ENCODE results near the gene AK4. TPM values are rescaled to one million over a fixed set of nuclear protein-coding genes. Genes with fewer than 3 reads are reported as not detected.

Gene AK4
- total RNA-seq, 1 donor from 2014 or later, result 163 TPM

DNA sequence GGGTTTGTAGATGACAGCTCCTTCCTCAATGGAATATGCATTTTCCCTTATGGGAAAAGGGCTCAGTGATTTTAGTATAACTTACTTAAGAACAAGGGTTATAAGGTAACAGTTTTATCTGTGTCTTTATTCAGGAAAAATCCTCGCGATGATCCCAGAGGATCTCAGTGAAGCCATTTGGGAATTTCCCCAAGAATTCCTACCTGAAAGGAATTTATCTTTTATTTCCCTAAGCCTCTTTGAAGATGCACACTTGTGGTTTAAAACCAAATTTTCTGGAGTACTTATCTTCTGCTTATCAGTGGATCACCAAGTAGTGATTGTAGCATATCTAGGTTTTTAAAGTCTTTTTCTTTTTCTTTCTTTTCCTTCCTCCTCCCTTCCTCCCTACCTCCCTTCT lies 58.8 kb downstream of the AK4 start:
- intact Hi-C loops (cut with DNase I), result loop anchor here (5.0 kb wide), 1 partner anchor 60 kb away; the partner anchor contains the start of gene AK4
- no peak for DNase-seq (ENCODE audit: low spot score)

DNA sequence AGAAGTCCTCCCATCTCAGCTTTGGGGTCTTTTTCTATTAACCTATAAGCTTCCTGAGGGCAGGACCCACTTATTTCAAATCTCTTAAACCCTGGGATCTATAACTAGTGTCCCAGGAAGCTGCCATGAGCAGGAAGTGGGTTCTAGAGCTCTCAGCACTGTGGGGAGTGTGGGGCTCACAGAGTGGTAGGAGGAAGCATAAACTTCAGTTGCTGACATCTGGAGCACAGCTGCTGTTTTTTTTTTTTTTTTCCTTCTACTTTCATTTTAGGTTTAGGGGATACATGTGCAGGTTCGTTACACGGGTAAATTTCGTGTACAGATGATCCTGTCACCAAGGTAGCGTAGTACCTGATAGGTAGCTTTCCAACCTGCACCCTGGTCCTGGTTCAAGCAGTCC lies 59.3 kb downstream of the AK4 start:
- no peak for DNase-seq (ENCODE audit: low spot score)
- intact Hi-C loops (cut with DNase I), result loop anchor here (5.0 kb wide), 1 partner anchor 60 kb away; the partner anchor contains the start of gene AK4

DNA sequence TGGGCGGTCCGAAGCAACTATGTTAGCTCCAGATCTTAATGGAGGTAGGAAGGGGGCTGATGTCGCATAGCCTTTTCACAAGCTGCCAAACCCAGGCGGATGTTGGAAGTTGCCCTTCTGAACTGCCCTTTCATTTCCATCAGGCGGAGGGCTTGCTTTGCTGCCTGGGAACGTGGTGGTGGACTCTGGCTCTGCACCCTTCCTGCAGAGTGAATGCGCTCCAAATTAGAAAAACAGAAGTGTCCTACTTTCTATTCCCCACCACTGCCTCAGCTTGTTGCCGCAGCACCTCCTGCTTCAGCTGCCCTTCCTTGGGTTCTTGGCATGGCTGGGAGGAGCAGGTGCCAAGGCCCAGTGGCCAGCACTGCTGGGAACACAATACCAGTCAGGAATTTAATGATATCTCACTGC lies 60.6 kb downstream of the AK4 start:
- DNase-seq (ENCODE audit: low spot score), result no peak
- intact Hi-C loops (cut with DNase I), result loop anchor here (2.0 to 5.0 kb wide), 2 partner anchors 61 to 148 kb away; partner anchors contain the start of gene AK4

DNA sequence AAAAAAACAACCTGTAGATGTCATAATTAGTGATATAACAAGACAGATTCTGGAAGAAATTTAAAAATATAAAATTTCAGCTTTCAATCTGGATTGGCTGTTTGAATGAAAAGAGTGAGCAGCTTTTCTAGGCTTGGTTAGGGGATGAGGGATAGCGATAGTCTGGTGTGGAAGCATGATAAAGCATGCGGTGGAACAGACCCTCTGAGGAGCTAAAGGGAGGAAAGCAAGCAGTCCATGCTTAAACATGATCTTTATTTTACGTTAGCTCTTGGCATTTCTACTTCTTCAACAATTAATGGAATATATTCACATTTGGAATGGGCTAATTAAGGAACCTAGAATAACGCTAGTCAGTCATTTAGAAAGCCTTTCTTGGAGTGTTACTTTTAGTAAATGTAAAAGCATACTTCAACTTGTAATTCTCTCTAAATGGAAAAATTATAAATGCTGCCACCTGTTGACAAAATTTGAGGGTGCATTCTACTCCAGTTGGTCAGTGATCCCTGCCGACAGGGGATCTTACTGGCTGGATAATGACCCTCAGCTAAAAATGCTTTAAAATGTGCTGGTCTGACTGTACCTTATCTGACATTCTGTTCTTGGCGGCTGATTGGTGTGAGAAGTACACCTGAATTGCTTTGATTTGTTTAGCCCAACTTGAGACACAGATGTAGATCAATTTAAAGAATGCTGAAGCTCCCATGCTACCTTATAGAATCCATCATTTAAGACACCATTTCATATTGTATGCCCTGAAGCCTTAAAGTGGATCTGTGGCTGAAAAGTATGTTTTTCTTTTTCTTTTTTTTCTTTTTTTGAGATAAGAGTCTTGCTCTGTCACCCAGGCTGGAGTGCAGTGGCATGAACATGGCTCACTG lies 61.2 kb downstream of the AK4 start:
- DNase-seq (ENCODE audit: low spot score), result no peak
- intact Hi-C loops (cut with DNase I), result loop anchor here (2.0 to 5.0 kb wide), 2 partner anchors 62 to 148 kb away; partner anchors contain the start of gene AK4

DNA sequence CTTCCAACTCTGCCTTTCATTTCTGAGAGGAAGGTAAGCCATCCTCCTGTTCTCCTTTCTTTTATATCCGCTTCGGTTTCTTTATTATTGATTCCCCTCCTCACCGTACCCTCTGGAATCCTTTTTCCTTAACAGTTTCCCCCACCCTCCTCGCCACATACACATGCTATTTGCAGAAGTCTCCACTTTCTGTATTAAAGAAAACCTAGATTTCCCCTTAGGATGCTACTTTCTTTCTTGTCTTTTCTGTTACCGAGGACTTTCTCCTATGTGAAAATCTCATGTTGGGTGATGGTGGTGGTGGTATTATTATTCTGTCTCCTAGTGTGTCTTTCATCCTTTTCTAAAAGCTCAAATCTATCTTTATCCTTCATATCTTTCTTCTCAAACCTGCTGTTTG lies 62.3 kb downstream of the AK4 start:
- intact Hi-C loops (cut with DNase I), result no loop called here
- DNase-seq (ENCODE audit: low spot score), result no peak

DNA sequence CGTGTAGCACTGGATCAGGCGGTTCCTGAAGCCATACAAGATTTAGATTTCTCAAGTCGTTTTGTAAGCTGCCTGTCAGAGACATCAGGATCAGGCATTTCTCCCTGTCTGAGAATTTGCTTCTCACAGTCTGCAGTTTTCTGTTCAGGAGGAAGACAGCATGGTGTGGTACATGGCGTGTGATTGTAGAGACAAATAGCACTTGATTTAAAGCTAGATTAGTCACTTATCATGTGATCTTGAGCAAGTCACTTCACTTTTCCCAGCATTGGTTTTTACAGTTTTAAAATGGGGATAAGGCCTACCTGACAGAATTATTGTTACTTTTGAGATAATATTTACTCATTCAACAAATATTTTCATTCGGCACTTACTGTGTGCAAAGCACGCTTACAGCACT lies 63.3 kb downstream of the AK4 start:
- intact Hi-C loops (cut with DNase I), result no loop called here
- DNase-seq (ENCODE audit: low spot score), result no peak

DNA sequence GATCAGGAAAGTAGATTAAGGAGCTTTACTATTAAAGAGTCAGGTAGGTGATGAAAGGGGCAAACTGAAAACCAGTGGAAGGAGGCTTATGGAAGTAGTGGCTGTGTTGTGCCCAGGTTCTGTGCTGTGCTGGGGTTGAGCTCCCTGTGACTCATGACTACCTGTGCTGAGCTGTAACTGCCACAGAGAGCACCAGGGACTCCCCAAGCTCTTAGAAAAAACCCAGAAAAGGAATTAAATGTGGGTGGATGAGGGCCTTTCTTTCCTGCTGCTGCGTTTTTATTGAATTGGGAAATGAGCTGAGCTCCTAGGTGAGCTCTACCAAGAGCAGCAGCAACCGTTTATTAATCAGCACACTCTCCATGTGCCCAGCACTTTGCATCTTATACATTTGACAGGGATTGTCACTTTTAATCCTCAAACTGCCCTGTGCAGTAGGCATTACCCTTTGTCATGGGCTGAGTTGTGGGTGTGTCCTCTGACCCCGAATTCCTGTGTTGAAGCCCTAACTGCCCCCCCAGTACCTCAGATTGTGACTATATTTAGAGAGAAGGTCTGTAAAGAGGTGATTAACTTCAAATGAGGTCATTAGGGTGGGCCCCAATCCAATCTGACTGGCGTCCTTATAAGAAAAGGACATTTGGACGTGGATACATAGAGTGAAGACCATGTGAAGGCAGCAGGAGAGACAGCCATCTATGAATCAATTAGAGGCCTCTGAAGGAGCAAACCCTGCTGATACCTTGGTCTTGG lies 65.4 kb downstream of the AK4 start:
- no peak for DNase-seq (ENCODE audit: low spot score)
- intact Hi-C loops (cut with DNase I), result no loop called here

DNA sequence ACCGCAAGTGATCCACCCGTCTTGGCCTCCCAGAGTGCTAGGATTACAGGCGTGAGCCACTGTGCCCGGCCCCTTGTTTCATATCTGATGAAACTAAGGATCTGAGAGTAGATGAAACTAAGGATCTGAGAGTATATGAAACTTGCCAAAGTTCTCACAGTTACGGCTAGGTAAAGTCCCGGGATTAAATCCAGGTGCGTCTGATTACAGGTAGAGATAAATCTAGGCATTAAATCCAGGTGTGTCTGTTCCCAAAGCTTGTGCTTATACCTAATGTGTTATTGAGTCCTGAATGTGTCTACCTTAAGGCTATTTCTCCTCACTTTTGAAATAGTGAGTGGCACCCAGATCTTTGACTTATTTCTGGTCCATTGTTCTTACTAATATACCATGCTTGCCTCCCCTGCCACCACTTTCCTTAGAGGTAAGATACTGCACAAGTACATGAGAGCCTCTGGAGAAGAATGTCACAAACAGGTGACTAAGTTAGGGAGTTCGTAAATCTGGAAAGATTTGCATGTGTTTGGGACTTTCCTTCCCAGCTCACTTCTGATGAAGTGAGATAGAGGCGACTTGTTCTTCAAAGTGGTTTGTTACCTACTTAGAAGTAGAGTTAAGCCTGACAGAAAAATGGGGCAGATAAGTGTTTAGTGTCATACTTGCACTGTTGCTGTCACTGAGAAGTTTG lies 66.5 kb downstream of the AK4 start:
- DNase-seq (ENCODE audit: low spot score), result no peak
- intact Hi-C loops (cut with DNase I), result no loop called here

DNA sequence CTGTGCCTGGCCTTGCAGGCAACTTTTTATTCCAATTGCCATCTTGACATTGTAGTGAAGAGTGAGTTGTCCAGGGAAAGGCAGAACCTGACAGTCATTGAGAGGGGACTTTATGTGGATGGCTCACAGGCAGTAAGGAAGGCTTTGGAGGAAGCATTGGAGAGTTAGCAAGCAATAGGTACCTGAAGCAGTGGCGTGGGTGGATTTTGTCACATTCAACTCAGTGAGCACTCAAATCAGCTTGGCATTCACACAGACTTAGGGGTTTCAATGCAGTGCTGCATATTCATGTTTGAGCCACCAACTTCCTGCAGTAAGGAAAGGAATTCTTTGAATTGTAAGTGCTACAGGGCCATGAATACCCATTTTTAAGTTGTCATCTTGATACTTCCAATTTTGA lies 69.0 kb downstream of the AK4 start:
- no peak for DNase-seq (ENCODE audit: low spot score)

DNA sequence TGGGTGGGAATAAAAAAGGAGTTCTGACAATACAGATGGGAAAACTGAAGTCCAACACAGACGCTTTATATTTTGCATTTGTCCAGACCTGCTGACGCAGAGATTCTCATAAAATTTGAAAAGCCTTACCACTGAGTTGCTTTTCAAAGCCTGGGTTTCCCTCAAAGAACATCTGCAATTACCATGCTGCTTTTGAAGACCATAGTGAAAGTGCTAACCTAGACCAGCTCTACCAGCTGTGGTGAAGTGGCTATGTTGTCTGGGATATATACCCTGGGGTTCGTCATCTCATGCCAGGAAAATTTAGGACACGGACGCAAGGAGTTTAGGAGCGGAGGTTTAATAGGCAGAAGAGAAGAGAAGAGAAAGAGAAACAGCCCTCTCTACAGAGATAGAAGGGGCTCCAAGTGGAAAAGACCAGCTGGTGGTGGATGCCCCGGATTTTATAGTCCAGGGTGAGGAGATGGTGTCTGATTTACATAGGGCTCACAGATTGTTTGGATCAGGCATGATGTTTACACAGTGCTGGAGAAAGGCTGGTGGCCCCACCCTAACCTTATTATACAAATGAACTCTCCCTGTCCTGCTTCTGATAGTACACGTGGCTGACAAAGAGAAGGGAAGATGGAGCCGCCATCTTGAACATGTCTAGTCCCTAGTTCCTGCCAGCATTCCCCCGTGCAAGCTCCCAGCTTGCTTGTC lies 73.8 kb downstream of the AK4 start:
- intact Hi-C loops (cut with DNase I), result no loop called here
- no peak for DNase-seq (ENCODE audit: low spot score)

More for the DNA sequence above, 69.0 kb downstream of the AK4 start:
- intact Hi-C loops (cut with DNase I), result no loop called here

DNA sequence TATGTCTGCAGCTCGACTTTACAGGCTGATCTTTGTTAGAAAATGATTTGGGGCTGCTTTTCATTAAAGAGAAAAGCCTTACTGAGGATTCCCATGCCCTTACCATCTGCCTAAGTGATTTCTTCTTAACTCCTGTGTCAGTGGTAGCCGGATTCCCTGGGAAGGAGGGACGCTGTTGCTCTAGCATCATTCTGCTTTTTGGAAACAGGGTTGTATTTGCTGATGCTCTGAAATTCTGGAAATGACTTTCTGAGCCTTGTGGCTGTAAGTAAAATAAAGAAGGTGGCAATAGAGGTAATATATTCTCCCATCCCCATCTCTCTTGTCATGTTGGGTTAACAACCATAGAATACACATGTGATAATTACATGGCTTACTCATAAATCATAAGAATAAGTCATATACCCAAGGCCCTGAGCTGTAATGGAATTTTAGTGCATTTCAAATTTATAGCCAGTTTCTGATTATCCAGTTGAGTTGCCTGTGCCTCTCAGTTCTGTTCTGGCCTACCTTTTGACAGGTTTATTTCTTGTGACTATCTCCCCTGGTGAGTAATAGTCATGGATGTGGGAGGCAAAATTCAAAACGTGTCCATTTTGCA lies 74.4 kb downstream of the AK4 start:
- intact Hi-C loops (cut with DNase I), result no loop called here

DNA sequence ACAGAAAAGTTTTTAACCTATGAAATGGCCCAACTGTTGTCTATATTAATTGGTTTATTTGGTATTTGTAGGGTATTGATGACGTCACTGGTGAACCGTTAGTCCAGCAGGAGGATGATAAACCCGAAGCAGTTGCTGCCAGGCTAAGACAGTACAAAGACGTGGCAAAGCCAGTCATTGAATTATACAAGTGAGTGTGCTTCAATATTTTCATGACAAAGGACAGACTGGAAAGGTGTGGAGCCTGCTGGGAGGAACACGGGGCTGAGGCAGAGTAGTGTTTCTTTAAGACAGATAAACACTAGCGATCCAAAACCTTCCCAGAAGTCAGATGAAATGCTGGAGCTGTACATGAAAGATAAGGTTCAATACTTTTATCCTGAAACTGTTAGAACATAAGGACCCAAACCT lies 76.7 kb downstream of the AK4 start:
- DNase-seq (ENCODE audit: low spot score), result no peak

More for the DNA sequence above, 74.4 kb downstream of the AK4 start:
- no peak for DNase-seq (ENCODE audit: low spot score)

DNA sequence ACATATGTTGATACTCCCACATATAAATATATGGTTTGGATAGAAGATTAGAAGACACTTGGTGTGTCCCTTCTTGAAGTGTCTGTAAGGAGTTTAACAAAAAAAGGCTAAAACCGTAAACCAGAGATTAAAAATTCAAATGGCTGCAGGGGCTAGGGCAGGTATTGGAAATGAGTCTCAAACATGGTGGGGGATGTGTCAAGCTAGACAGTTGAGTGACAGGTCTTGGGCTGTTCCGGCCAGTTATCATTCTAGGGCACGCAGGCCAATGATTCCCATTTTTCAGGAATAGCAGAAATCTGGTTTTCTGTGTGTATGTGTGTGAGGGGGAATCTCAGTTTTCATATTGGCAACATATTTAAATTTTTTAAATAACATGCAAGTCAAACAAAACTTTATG lies 77.2 kb downstream of the AK4 start:
- intact Hi-C loops (cut with DNase I), result no loop called here
- no peak for DNase-seq (ENCODE audit: low spot score)

More for the DNA sequence above, 76.7 kb downstream of the AK4 start:
- intact Hi-C loops (cut with DNase I), result no loop called here

DNA sequence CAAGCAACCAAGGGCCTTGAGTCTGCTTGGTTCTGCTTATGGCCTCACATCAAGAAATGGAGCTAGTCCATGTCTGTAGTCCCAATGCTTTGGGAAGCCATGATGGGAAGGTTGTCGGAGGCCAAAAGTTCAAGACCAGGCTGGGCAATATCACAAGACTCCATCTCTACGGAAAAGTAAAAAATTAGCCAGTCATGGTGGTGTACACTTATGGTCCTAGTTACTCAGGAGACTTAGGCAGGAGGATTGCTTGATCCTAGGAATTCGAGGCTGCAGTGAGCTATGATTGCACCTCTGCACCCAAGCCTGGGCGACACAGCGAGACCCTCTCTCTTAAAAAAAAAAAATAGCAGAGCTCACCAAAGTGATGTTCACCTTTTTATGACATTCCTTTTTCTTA lies 81.2 kb downstream of the AK4 start:
- intact Hi-C loops (cut with DNase I), result no loop called here
- no peak for DNase-seq (ENCODE audit: low spot score)

DNA sequence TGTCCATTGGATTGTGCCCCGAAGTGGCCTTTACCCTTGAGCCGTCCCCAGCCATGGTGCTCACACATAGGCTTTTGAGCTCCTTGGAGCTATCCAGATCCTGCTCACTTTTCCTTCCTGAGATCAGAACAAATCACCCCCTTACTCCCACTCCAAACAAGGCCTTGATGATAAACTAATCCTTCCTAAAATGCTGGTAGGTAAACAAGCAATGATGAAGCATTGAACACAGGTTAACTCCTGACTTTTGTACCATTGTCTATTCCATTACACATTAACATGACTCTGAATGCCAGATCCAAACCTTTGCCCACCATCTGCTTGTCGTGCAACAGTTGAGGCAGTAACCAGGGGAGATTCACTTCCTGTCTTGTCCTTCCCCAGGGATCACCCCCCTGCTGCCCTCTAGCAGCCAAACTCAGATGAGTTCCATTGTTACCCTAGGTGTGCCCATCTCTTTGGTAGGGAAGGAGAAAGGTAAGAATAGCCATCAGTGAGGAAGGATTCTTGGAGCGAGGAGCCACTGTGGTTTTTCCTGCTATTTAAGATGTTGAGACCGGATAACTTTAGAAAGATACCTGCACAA lies 81.8 kb downstream of the AK4 start:
- DNase-seq (ENCODE audit: low spot score), result no peak
- intact Hi-C loops (cut with DNase I), result no loop called here

DNA sequence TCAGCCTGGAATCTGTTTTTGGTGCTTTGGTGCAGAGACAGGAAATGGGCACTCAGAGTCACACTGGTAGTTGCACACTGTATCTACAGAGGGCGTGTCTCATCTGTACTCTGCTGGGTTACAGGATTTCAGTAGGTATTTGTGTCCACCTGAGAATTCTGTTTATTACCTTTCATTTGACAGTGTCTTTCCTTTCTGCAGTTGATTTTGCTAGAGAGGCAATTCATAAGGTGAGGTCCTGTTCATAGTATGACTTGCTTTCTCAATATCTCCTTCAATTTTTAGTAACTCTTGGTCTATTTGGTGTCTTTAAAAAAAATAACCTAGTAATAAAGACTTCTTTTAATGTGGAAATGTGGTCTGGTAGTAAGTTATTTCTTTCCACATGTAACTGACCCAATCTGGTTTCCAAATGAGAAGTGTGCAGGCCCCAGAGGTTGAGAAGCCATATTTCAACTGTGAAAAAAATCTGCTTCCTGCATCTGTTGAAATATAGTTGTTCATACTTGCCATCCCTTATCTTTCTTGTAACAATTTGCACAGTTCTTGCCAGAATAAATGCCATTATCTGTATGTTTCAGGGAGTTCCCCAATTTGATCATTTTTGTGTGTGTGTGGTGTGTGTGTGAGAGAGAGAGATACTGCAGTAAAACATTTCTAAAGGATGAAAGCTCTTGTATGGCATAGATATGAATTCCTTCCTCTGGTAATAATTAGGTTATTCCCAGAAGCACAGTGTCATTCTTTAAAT lies 82.9 kb downstream of the AK4 start:
- intact Hi-C loops (cut with DNase I), result no loop called here
- DNase-seq (ENCODE audit: low spot score), result no peak

DNA sequence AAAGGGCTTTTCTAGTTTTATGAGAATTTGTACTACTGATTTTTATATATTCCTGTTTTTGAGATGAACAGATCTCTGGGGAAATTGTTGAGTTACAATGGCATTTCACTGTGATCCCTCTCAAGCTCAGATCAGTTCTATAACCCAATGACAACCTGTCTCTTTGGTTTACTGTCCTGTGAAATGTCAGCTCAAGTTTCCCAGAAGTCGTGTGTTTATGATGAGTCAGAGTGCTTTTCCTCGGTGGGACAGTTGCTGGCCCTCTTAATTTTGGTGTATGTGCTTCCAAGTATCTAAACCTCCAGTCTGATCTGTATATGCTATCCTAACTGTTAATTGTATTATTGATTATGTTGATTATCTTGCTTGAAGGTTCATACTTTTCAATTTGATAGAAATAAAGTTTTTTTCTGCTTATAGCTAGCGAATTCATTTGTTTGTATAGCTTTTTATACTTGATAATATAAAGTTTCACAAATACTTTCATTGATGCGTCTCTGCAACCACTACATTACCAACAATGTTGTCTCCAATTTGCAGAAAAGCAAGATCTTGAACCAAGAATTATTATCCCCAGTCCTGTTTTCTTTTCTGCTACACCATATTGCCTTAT lies 83.8 kb downstream of the AK4 start:
- intact Hi-C loops (cut with DNase I), result no loop called here
- no peak for DNase-seq (ENCODE audit: low spot score)

Data from cardiac septum (tissue), 1 donor.